Osteoblast (primary cell): Measurements from ENCODE around the gene CDR2. TPM values are rescaled to one million over a fixed set of nuclear protein-coding genes. Genes with fewer than 3 reads are reported as not detected.

Source experiments
- DNase-seq: peaks from one replicate; pipeline ENCODE4 v3.0.0; 2011; ENCODE audit warnings: low spot score, mixed read lengths; ENCODE audit not compliant: insufficient read length; ENCODE audit errors: missing footprints
- H2AFZ ChIP-seq: 2 replicates; pipeline ENCODE4 v1.6.0; 2011; ENCODE audit warnings: mild to moderate bottlenecking, low read length
- H3K27ac ChIP-seq: 2 replicates; pipeline ENCODE4 v1.5.1; 2011; ENCODE audit warnings: mild to moderate bottlenecking, low read depth, low read length, moderate library complexity
- H3K27me3 ChIP-seq: 2 replicates; pipeline ENCODE4 v1.6.0; 2012; ENCODE audit warnings: mild to moderate bottlenecking, control low read depth, inconsistent platforms, low read length, moderate library complexity; ENCODE audit not compliant: insufficient read depth
- H3K36me3 ChIP-seq: 2 replicates; pipeline ENCODE4 v1.5.1; 2011; ENCODE audit warnings: mild to moderate bottlenecking, low read length, control low read depth, moderate library complexity; ENCODE audit not compliant: insufficient read depth
- H3K4me1 ChIP-seq: 2 replicates; pipeline ENCODE4 v1.5.1; 2011; ENCODE audit warnings: mild to moderate bottlenecking, low read length, control low read depth, moderate library complexity; ENCODE audit not compliant: insufficient read depth
- H3K4me2 ChIP-seq: 2 replicates; pipeline ENCODE4 v1.6.0; 2011; ENCODE audit warnings: mild to moderate bottlenecking, low read length; ENCODE audit not compliant: insufficient read depth
- H3K4me3 ChIP-seq: fragments of 200-600 bp; sonication (generic); 3 replicates; pipeline ENCODE4 v1.5.1; 2012; ENCODE audit warnings: mild to moderate bottlenecking, low read length, inconsistent platforms; ENCODE audit not compliant: insufficient read depth
- H3K79me2 ChIP-seq: 2 replicates; pipeline ENCODE4 v1.6.0; 2012; ENCODE audit warnings: mild to moderate bottlenecking, low read length, control low read depth, inconsistent platforms; ENCODE audit not compliant: insufficient read depth
- H3K9me3 ChIP-seq: 2 replicates; pipeline ENCODE4 v1.5.1; 2011; ENCODE audit warnings: low read depth, low read length, control low read depth
- H4K20me1 ChIP-seq: 2 replicates; pipeline ENCODE4 v1.6.0; 2012; ENCODE audit warnings: mild to moderate bottlenecking, low read length, control low read depth; ENCODE audit not compliant: insufficient read depth
- total RNA-seq: library from RNA; depleted of rRNA; stranded (reverse); fragments of >200 nt; gene quantifications from 2 replicates; pipeline ENCODE4 v1.2.3, GENCODE V29; 2012
- TF ChIP-seq, protein P1 (sequence below): IDR thresholded peaks from 2 replicates; pipeline ENCODE4 v1.5.1; 2011; ENCODE audit warnings: mild to moderate bottlenecking, low read depth, low read length, moderate library complexity; ENCODE audit errors: extremely low read depth

CDR2 gene
- total RNA-seq, 1 donor = 52.5 TPM

DNA sequence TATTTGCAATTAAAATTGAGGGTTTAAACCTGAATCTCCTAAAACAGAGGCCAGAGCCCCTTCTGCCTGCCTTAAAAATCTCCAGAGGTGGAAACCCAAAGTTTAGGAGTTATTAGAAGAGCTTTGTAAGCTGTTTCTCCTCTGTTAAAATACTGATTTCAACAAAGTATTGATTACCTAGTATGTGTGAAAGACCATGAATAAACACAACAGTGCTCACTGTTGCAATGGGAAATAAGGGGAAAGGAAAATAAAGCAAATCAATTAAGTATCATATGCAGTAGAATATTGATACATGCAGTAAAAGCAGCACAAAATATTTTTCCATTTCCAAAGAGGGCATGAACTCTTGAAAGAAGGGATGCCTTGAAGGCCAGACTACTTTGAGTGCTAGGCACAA is 14.7 kb downstream of the CDR2 start:
- Histone ChIP-seq H3K36me3 (peaks cover 48% of the 10 kb centered on the region), H2AFZ (no peak overlapping the region), H3K4me1 (peaks cover 13% of the 10 kb centered on the region), H3K9me3 (no peaks in the 10 kb centered on the region), H3K4me2 (no peak overlapping the region), H3K27ac (no peak overlapping the region), H3K27me3 (no peaks in the 10 kb centered on the region), H3K4me3 (no peak overlapping the region), H4K20me1 (peaks cover 41% of the 10 kb centered on the region), H3K79me2 (peaks cover 90% of the 10 kb centered on the region)
- TF ChIP-seq, protein P1, sequence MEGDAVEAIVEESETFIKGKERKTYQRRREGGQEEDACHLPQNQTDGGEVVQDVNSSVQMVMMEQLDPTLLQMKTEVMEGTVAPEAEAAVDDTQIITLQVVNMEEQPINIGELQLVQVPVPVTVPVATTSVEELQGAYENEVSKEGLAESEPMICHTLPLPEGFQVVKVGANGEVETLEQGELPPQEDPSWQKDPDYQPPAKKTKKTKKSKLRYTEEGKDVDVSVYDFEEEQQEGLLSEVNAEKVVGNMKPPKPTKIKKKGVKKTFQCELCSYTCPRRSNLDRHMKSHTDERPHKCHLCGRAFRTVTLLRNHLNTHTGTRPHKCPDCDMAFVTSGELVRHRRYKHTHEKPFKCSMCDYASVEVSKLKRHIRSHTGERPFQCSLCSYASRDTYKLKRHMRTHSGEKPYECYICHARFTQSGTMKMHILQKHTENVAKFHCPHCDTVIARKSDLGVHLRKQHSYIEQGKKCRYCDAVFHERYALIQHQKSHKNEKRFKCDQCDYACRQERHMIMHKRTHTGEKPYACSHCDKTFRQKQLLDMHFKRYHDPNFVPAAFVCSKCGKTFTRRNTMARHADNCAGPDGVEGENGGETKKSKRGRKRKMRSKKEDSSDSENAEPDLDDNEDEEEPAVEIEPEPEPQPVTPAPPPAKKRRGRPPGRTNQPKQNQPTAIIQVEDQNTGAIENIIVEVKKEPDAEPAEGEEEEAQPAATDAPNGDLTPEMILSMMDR = no peak
- DNase-seq = no peak

DNA sequence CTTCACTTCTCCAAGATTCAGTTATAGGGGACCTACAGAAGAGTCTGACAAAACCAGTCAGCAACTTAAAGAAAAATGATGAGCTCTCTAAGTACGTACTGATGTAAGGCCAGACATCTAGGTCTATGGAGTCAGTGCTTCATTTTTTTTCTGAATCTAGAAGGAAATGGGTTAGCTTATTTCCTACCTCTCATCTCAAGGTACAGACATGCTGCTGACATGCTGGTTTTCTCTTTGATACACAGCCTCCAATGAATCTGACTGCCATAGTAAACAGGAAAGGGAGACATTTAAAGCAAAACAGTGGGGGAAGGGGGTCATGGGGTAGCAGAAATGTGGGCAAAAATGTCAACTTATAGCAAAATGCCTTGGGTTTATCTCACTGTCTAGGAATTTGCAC is 16.4 kb downstream of the CDR2 start:
- peaks cover 27% of the 10 kb centered on the region for H3K4me1 ChIP-seq
- no peak overlapping the region for H3K4me3 ChIP-seq
- no peak overlapping the region for H3K4me2 ChIP-seq
- no peaks in the 10 kb centered on the region for H3K27me3 ChIP-seq
- no peak for DNase-seq
- no peaks in the 10 kb centered on the region for H3K9me3 ChIP-seq
- H3K36me3 ChIP-seq = peaks cover 31% of the 10 kb centered on the region
- H3K79me2 ChIP-seq = peaks cover 81% of the 10 kb centered on the region
- peak overlapping the region; percentile 38 for H3K27ac ChIP-seq
- peaks cover 41% of the 10 kb centered on the region for H4K20me1 ChIP-seq
- TF ChIP-seq, protein P1 = no peak
- no peak overlapping the region for H2AFZ ChIP-seq

DNA sequence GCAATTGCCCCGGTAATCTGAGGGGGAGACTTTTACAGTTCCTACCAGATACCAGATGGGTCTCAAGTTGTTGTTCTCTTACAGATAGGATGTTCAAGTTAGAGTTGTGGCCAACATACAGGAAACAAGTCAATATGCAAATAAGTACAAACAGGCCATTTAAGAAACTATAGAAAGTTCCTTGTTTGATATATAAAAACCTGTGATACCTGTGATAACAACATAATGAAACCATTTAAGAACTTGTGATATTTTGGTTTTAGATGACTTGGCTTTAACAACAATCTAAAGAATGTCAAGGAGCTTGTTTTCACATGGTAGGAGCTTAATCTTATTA is 16.8 kb downstream of the CDR2 start:
- no peaks in the 10 kb centered on the region for H3K9me3 ChIP-seq
- no peak overlapping the region for H3K4me2 ChIP-seq
- H4K20me1 ChIP-seq = peaks cover 43% of the 10 kb centered on the region
- peaks cover 30% of the 10 kb centered on the region for H3K36me3 ChIP-seq
- H3K4me3 ChIP-seq = no peak overlapping the region
- peak overlapping the region; percentile 38 for H3K27ac ChIP-seq
- peaks cover 31% of the 10 kb centered on the region for H3K4me1 ChIP-seq
- no peak overlapping the region for H2AFZ ChIP-seq
- TF ChIP-seq, protein P1 = no peak
- H3K79me2 ChIP-seq = peaks cover 81% of the 10 kb centered on the region
- no peaks in the 10 kb centered on the region for H3K27me3 ChIP-seq
- no peak for DNase-seq

DNA sequence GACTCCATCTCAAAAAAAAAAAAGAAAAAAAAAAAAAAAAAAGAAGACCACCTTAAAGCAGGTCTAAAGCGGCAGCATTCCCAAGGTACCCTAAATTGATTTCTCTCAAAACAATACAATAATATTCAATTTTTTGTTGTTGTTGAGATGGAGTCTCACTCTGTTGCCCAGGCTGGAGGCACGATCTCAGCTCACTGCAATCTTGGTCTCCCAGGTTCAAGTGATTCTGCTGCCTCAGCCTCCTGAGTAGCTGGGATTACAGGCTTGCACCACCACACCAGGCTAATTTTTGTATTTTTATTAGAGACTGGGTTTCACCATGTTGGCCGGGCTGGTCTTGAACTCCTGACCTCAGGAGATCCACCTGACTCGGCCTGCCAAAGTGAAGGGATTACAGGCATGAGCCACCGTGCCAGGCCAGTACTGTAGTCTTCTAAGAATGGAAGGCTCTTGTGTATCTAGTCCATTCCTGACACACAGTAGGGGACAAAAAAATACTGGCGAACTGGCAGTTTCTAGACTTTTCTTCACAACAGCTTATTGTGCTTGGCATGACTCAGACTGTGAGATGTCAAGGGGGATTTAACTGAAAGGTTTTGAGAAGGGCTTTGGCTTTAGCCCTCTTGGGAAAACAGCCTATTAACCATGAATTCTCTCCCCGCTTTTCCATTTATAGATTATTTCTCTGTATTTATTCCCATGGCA is 17.3 kb downstream of the CDR2 start:
- Histone ChIP-seq H3K4me1 (peaks cover 36% of the 10 kb centered on the region), H3K27me3 (no peaks in the 10 kb centered on the region), H3K79me2 (peaks cover 81% of the 10 kb centered on the region), H3K27ac (peak overlapping the region; percentile 38), H3K9me3 (no peaks in the 10 kb centered on the region), H2AFZ (no peak overlapping the region), H4K20me1 (peaks cover 43% of the 10 kb centered on the region), H3K4me2 (no peak overlapping the region), H3K4me3 (no peak overlapping the region), H3K36me3 (peaks cover 30% of the 10 kb centered on the region)
- no peak for DNase-seq
- TF ChIP-seq, protein P1 = no peak
